CD4-positive, alpha-beta T cell (primary cell): ENCODE results near the gene CHD5. TPM values are rescaled to one million over a fixed set of nuclear protein-coding genes. Genes with fewer than 3 reads are reported as not detected.

Experiments used
- ATAC-seq: fragments of 200-7000 bp; cut with Tn5 transposase; one replicate; pipeline ENCODE4 v1.10.0; 2022; ENCODE audit warnings: mild to moderate bottlenecking; ENCODE audit not compliant: poor library complexity
- CTCF ChIA-PET: fragments of 350-600 bp; sonication (Branson Sonifier 250); formaldehyde crosslinking; loops from one replicate; lab custom pipeline; 2021; ENCODE audit warnings: antibody characterized with exemption, inconsistent platforms; lab: Charles Lee
- POLR2A ChIA-PET: fragments of 350-600 bp; sonication (Branson Sonifier 250); formaldehyde crosslinking; loops from one replicate; lab custom pipeline; 2021; ENCODE audit warnings: antibody characterized with exemption, inconsistent platforms; lab: Charles Lee
- DNase-seq, 14 experiments: peaks; one replicate each; pipeline ENCODE4 v3.0.0-alpha.2; 2013 to 2020; ENCODE audit warnings: mixed read lengths in 2 of 14
- H3K27ac ChIP-seq, 2 donors: one replicate each; pipeline versions ENCODE4 v1.5.1 to v1.7.0; 2013; ENCODE audit warnings: low read length in 2 of 2, low read depth in 1 of 2, mild to moderate bottlenecking in 1 of 2
- H3K27me3 ChIP-seq, 2 experiments: 1 replicate in 1 of 2; 2 replicates in 1 of 2; pipeline versions ENCODE4 v1.6.1 to v1.7.0; 2013; ENCODE audit warnings: low read length in 2 of 2, control low read depth in 1 of 2, mild to moderate bottlenecking in 1 of 2, moderate library complexity in 1 of 2; ENCODE audit not compliant: insufficient read depth in 2 of 2, control insufficient read depth in 1 of 2
- H3K36me3 ChIP-seq: one replicate; pipeline ENCODE4 v1.6.1; 2013; ENCODE audit warnings: low read length, control low read depth; ENCODE audit not compliant: insufficient read depth
- H3K4me1 ChIP-seq: one replicate; pipeline ENCODE4 v1.6.1; 2013; ENCODE audit warnings: low read length, control low read depth; ENCODE audit not compliant: insufficient read depth
- H3K4me3 ChIP-seq: one replicate; pipeline ENCODE4 v1.5.1; 2013; ENCODE audit warnings: mild to moderate bottlenecking, low read length, moderate library complexity
- H3K9me3 ChIP-seq, 2 experiments: 1 replicate in 1 of 2; 2 replicates in 1 of 2; pipeline versions ENCODE4 v1.6.1 to v1.7.0; 2013; ENCODE audit warnings: low read length in 2 of 2, mild to moderate bottlenecking in 2 of 2, control low read depth in 1 of 2, moderate library complexity in 1 of 2; ENCODE audit not compliant: control insufficient read depth in 1 of 2, insufficient read depth in 1 of 2
- H3K27ac Mint-ChIP-seq: one replicate; pipeline ENCODE4 v1.8.0; 2020; ENCODE audit warnings: mixed read lengths
- H3K27me3 Mint-ChIP-seq: one replicate; pipeline ENCODE4 v1.8.0; 2021; ENCODE audit warnings: mixed read lengths
- H3K36me3 Mint-ChIP-seq: one replicate; pipeline ENCODE4 v1.8.0; 2021; ENCODE audit warnings: low read depth, mixed read lengths
- H3K4me1 Mint-ChIP-seq: one replicate; pipeline ENCODE4 v1.8.0; 2021; ENCODE audit warnings: low read depth, mixed read lengths
- H3K4me3 Mint-ChIP-seq: one replicate; pipeline ENCODE4 v1.8.0; 2020; ENCODE audit warnings: mild to moderate bottlenecking, mixed read lengths
- H3K9me3 Mint-ChIP-seq: one replicate; pipeline ENCODE4 v1.8.0; 2020; ENCODE audit warnings: mixed read lengths
- CTCF ChIP-seq: fragments of 200-600 bp; IDR thresholded peaks from one replicate; pipeline ENCODE4 v1.8.0; 2022; ENCODE audit warnings: antibody characterized with exemption, mild to moderate bottlenecking
- intact Hi-C, 2 experiments: fragments of 100-400 bp; cut with DNase I in 1 of 2; cut with micrococcal nuclease in 1 of 2; formaldehyde crosslinking; loops; one replicate each; pipeline versions ENCODE4 v1.15.1 to v1.9.0; 2023 to 2025; cut with DNase I, micrococcal nuclease
- total RNA-seq, 174 experiments: library from RNA in 2 of 174; stranded (reverse) in 2 of 174; gene quantifications; one replicate each; pipeline ENCODE4 v1.2.3 and lab custom pipeline; 2021 to 2026

Gene CHD5
- total RNA-seq, 2 experiments from 2014 or later = 0.25 to 0.34 TPM

GRCh38 chr1:6062670-6063069 lies 117.5 kb downstream of the CHD5 start:
- no peak overlapping the region for H3K27ac Mint-ChIP-seq
- H3K4me1 Mint-ChIP-seq = peaks cover 11% of the 10 kb centered on the region
- ChIA-PET POLR2A (interaction anchor here (0.6 to 0.7 kb wide), 2 partner anchors 22 to 1164 kb away, joined by 3 read pairs; no protein-coding TSS in a partner anchor), CTCF (no interaction called here)
- Histone ChIP-seq H3K4me3 (no peak overlapping the region), H3K9me3 (no peaks in the 10 kb centered on the region), H3K27me3 (no peaks in the 10 kb centered on the region), H3K4me1 (peaks cover 12% of the 10 kb centered on the region), H3K27ac (no peak overlapping the region), H3K36me3 (peaks cover 50% of the 10 kb centered on the region)
- ATAC-seq = no peak
- H3K9me3 Mint-ChIP-seq = no peaks in the 10 kb centered on the region
- intact Hi-C loops = no loop called here
- no peak for DNase-seq
- H3K4me3 Mint-ChIP-seq = no peak overlapping the region
- peaks cover 41% of the 10 kb centered on the region for H3K36me3 Mint-ChIP-seq
- H3K27me3 Mint-ChIP-seq = no peaks in the 10 kb centered on the region
- no peak for TF ChIP-seq CTCF

- H3K36me3 Mint-ChIP-seq = peaks cover 40% of the 10 kb centered on the region
- intact Hi-C loops = no loop called here
- no peaks in the 10 kb centered on the region for H3K9me3 Mint-ChIP-seq
- DNase-seq (no peak), ATAC-seq (no peak)
- H3K4me1 ChIP-seq = peaks cover 22% of the 10 kb centered on the region
- H3K27ac ChIP-seq = no peak overlapping the region
- TF ChIP-seq CTCF = no peak
- CTCF ChIA-PET = no interaction called here
- POLR2A ChIA-PET = no interaction called here
- no peak overlapping the region for H3K4me3 Mint-ChIP-seq
- no peaks in the 10 kb centered on the region for H3K27me3 ChIP-seq
- H3K9me3 ChIP-seq = no peaks in the 10 kb centered on the region
- peaks cover 21% of the 10 kb centered on the region for H3K4me1 Mint-ChIP-seq
- no peak overlapping the region for H3K27ac Mint-ChIP-seq
- H3K36me3 ChIP-seq = peaks cover 31% of the 10 kb centered on the region
- no peak overlapping the region for H3K4me3 ChIP-seq
- no peaks in the 10 kb centered on the region for H3K27me3 Mint-ChIP-seq
These were observed 120.3 kb downstream of the CHD5 start for GRCh38 chr1:6059866-6060265.

DNA sequence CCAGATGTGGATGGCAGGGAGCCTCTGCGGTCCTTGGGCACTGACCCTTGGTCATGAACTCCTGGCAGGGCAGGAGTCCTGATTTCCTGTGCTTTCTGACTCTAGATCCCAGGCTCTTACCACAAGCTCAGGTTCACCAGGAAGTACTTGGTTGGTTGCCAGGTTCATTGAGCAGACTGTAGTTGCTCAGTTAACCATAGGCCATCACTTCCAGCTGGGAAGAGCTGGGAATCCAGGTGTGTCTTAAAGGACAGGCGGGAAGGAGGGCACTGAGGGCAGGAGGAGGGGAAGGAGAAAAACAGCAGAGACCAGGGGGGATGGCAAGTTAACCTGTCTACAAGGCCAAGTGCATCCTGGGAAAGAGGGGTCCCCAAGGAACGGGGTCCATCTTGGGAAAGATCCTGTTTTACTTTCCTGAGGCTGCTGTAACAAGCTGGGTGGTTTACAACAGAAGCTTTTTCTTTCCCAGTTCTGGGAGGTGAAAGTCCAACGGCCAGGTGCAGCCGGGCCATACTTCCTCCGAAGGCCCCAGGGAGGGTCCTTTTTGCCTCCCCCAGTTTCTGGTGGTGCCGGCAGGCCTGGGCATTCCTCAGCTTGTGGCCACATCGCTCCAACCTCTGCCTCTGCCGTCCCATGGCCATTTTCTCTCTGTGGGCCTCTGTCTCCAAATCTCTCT lies 122.8 kb downstream of the CHD5 start:
- ChIA-PET POLR2A (interaction anchor here (0.7 to 1.2 kb wide), 2 partner anchors 44 to 555 kb away, joined by 3 read pairs; no protein-coding TSS in a partner anchor), CTCF (no interaction called here)
- Mint-ChIP-seq H3K36me3 (peaks cover 47% of the 10 kb centered on the region), H3K27me3 (no peaks in the 10 kb centered on the region), H3K9me3 (no peaks in the 10 kb centered on the region), H3K27ac (no peak overlapping the region), H3K4me3 (no peak overlapping the region), H3K4me1 (peaks cover 28% of the 10 kb centered on the region)
- Histone ChIP-seq H3K27ac (no peak overlapping the region), H3K27me3 (no peaks in the 10 kb centered on the region), H3K9me3 (no peaks in the 10 kb centered on the region), H3K4me1 (peaks cover 22% of the 10 kb centered on the region), H3K4me3 (no peak overlapping the region), H3K36me3 (peaks cover 41% of the 10 kb centered on the region)
- TF ChIP-seq CTCF = no peak
- DNase-seq (no peak), ATAC-seq (no peak)
- intact Hi-C loops = no loop called here
